HEK293 (cell line): ENCODE results near the gene BCAR1.

Experiments used
- AEBP2 ChIP-seq: fragments of 450-650 bp; formaldehyde crosslinking; IDR thresholded peaks from 2 replicates; pipeline ENCODE4 v1.5.1; 2016; ENCODE audit warnings: missing biosample characterization, missing genetic modification characterization, borderline replicate concordance
- OSR2 ChIP-seq: fragments of 450-650 bp; formaldehyde crosslinking; IDR thresholded peaks from 2 replicates; pipeline ENCODE4 v1.5.1; 2016; ENCODE audit warnings: missing biosample characterization, missing genetic modification characterization
- SP7 ChIP-seq: fragments of 450-650 bp; formaldehyde crosslinking; IDR thresholded peaks from 2 replicates; pipeline ENCODE4 v1.5.1; 2016; ENCODE audit warnings: missing biosample characterization, missing genetic modification characterization
- TSHZ1 ChIP-seq: fragments of 450-650 bp; formaldehyde crosslinking; IDR thresholded peaks from 2 replicates; pipeline ENCODE4 v1.5.1; 2016; ENCODE audit warnings: missing biosample characterization, missing genetic modification characterization, borderline replicate concordance
- WT1 ChIP-seq: fragments of 450-650 bp; formaldehyde crosslinking; IDR thresholded peaks from 2 replicates; pipeline ENCODE4 v1.5.1; 2016; ENCODE audit warnings: missing biosample characterization, missing genetic modification characterization
- ZBTB26 ChIP-seq: fragments of 450-650 bp; formaldehyde crosslinking; optimal IDR thresholded peaks from 2 replicates; pipeline ENCODE3; 2016; ENCODE audit warnings: missing biosample characterization, mild to moderate bottlenecking, missing genetic modification characterization
- ZNF133 ChIP-seq: fragments of 450-650 bp; formaldehyde crosslinking; IDR thresholded peaks from 2 replicates; pipeline ENCODE4 v1.5.1; 2016; ENCODE audit warnings: missing biosample characterization, missing genetic modification characterization
- ZNF140 ChIP-seq: fragments of 450-650 bp; formaldehyde crosslinking; IDR thresholded peaks from 2 replicates; pipeline ENCODE4 v1.5.1; 2016; ENCODE audit warnings: missing biosample characterization, missing genetic modification characterization
- ZNF19 ChIP-seq: fragments of 450-650 bp; formaldehyde crosslinking; IDR thresholded peaks from 2 replicates; pipeline ENCODE4; 2016; ENCODE audit warnings: missing biosample characterization, missing genetic modification characterization, low read depth
- ZNF24 ChIP-seq: fragments of 450-650 bp; formaldehyde crosslinking; IDR thresholded peaks from 2 replicates; pipeline ENCODE4 v1.5.1; 2016; ENCODE audit warnings: missing biosample characterization, missing genetic modification characterization
- ZNF26 ChIP-seq: fragments of 450-650 bp; formaldehyde crosslinking; IDR thresholded peaks from 2 replicates; pipeline ENCODE4 v1.5.1; 2016; ENCODE audit warnings: missing biosample characterization, missing genetic modification characterization
- ZNF311 ChIP-seq: fragments of 450-650 bp; formaldehyde crosslinking; IDR thresholded peaks from 2 replicates; pipeline ENCODE4 v1.5.1; 2017; ENCODE audit warnings: missing biosample characterization, missing genetic modification characterization, borderline replicate concordance
- ZNF473 ChIP-seq: fragments of 450-650 bp; formaldehyde crosslinking; IDR thresholded peaks from 2 replicates; pipeline ENCODE4 v1.5.1; 2017; ENCODE audit warnings: missing biosample characterization, missing genetic modification characterization
- ZNF529 ChIP-seq: fragments of 450-650 bp; formaldehyde crosslinking; IDR thresholded peaks from 2 replicates; pipeline ENCODE4 v1.5.1; 2017; ENCODE audit warnings: missing genetic modification characterization, missing biosample characterization; ENCODE audit not compliant: insufficient replicate concordance
- ZNF571 ChIP-seq: fragments of 450-650 bp; formaldehyde crosslinking; IDR thresholded peaks from 2 replicates; pipeline ENCODE4 v1.5.0; 2017; ENCODE audit warnings: missing biosample characterization, missing genetic modification characterization
- ZNF626 ChIP-seq: fragments of 450-650 bp; sonication (Bioruptor Pico); formaldehyde crosslinking; IDR thresholded peaks from 2 replicates; pipeline ENCODE4 v1.5.1; 2018; ENCODE audit warnings: missing biosample characterization, missing genetic modification characterization, inconsistent platforms
- ZNF629 ChIP-seq: fragments of 450-650 bp; formaldehyde crosslinking; IDR thresholded peaks from 2 replicates; pipeline ENCODE4 v1.5.1; 2017; ENCODE audit warnings: missing biosample characterization, missing genetic modification characterization
- ZNF660 ChIP-seq: fragments of 450-650 bp; IDR thresholded peaks from 2 replicates; pipeline ENCODE4 v1.5.1; 2018; ENCODE audit warnings: missing biosample characterization, mild to moderate bottlenecking, missing genetic modification characterization
- ZNF677 ChIP-seq: fragments of 450-650 bp; IDR thresholded peaks from 2 replicates; pipeline ENCODE4 v1.5.0; 2018; ENCODE audit warnings: missing biosample characterization, mild to moderate bottlenecking, missing genetic modification characterization, moderate library complexity
- TF ChIP-seq, protein P1 (sequence below): fragments of 450-650 bp; formaldehyde crosslinking; IDR thresholded peaks from 2 replicates; pipeline ENCODE4 v1.5.1; 2016; ENCODE audit warnings: missing biosample characterization, missing genetic modification characterization
- TF ChIP-seq, protein P2 (sequence below): fragments of 450-650 bp; formaldehyde crosslinking; IDR thresholded peaks from 2 replicates; pipeline ENCODE4 v1.5.1; 2016; ENCODE audit warnings: missing biosample characterization, missing genetic modification characterization

BCAR1 gene

GRCh38 chr16:75265911-75266701 lies 14.7 kb upstream of the BCAR1 start (continued):
- TF ChIP-seq ZNF26 (tag by site-specific recombination) (no peak), WT1 (tag by site-specific recombination) (no peak), ZNF571 (no peak), ZNF19 (tag by site-specific recombination) (no peak), ZNF660 (tag by site-specific recombination) (no peak), ZNF626 (tag by site-specific recombination) (no peak), ZNF140 (tag by site-specific recombination) (no peak), AEBP2 (tag by site-specific recombination) (no peak), SP7 (tag by site-specific recombination) (no peak), ZNF24 (no peak), ZNF529 (no peak), TSHZ1 (tag by site-specific recombination) (no peak), ZNF473 (no peak), OSR2 (tag by site-specific recombination) (no peak), ZNF629 (no peak), ZNF311 (tag by site-specific recombination) (no peak), ZNF133 (no peak), ZBTB26 (tag by site-specific recombination) (peak; percentile 59), ZNF677 (no peak)
- TF ChIP-seq, protein P1, sequence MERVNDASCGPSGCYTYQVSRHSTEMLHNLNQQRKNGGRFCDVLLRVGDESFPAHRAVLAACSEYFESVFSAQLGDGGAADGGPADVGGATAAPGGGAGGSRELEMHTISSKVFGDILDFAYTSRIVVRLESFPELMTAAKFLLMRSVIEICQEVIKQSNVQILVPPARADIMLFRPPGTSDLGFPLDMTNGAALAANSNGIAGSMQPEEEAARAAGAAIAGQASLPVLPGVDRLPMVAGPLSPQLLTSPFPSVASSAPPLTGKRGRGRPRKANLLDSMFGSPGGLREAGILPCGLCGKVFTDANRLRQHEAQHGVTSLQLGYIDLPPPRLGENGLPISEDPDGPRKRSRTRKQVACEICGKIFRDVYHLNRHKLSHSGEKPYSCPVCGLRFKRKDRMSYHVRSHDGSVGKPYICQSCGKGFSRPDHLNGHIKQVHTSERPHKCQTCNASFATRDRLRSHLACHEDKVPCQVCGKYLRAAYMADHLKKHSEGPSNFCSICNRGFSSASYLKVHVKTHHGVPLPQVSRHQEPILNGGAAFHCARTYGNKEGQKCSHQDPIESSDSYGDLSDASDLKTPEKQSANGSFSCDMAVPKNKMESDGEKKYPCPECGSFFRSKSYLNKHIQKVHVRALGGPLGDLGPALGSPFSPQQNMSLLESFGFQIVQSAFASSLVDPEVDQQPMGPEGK, result peak; percentile 71
- TF ChIP-seq, protein P2, sequence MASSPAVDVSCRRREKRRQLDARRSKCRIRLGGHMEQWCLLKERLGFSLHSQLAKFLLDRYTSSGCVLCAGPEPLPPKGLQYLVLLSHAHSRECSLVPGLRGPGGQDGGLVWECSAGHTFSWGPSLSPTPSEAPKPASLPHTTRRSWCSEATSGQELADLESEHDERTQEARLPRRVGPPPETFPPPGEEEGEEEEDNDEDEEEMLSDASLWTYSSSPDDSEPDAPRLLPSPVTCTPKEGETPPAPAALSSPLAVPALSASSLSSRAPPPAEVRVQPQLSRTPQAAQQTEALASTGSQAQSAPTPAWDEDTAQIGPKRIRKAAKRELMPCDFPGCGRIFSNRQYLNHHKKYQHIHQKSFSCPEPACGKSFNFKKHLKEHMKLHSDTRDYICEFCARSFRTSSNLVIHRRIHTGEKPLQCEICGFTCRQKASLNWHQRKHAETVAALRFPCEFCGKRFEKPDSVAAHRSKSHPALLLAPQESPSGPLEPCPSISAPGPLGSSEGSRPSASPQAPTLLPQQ, result peak; percentile 54
